Neural crest cell (in vitro differentiated cells): Measurements from ENCODE around the gene ZSCAN4. TPM values are rescaled to one million over a fixed set of nuclear protein-coding genes. Genes with fewer than 3 reads are reported as not detected.

Source experiments
- DNase-seq: peaks from one replicate; pipeline ENCODE4 v3.0.0; 2021; ENCODE audit warnings: low read depth, mixed read lengths, low spot score
- H3K27ac Mint-ChIP-seq: one replicate; pipeline ENCODE4 v1.8.0; 2021; ENCODE audit warnings: mild to moderate bottlenecking, mixed read lengths; ENCODE audit not compliant: unreplicated experiment
- H3K27me3 Mint-ChIP-seq: 2 replicates; pipeline ENCODE4 v1.8.0; 2021; ENCODE audit warnings: low read depth, mild to moderate bottlenecking, mixed read lengths
- H3K36me3 Mint-ChIP-seq: 2 replicates; pipeline ENCODE4 v1.8.0; 2021; ENCODE audit warnings: low read depth, mild to moderate bottlenecking, mixed read lengths
- H3K4me1 Mint-ChIP-seq: 2 replicates; pipeline ENCODE4 v1.8.0; 2021; ENCODE audit warnings: mixed read lengths
- H3K4me3 Mint-ChIP-seq: one replicate; pipeline ENCODE4 v1.8.0; 2021; ENCODE audit warnings: mild to moderate bottlenecking, mixed read lengths
- H3K9me3 Mint-ChIP-seq: 2 replicates; pipeline ENCODE4 v1.8.0; 2021; ENCODE audit warnings: mixed read lengths
- total RNA-seq: library from RNA; stranded (reverse); gene quantifications from 2 replicates; pipeline ENCODE4 v1.2.1, GENCODE V29; 2021
- TF ChIP-seq, protein P1 (sequence below): fragments of 200-600 bp; sonication (generic); conservative IDR thresholded peaks from 2 replicates; pipeline ENCODE4 v1.5.0; 2021; ENCODE audit warnings: antibody characterized with exemption, mild to moderate bottlenecking

ZSCAN4 gene
- total RNA-seq, 1 donor from 2014 or later = not detected

DNA sequence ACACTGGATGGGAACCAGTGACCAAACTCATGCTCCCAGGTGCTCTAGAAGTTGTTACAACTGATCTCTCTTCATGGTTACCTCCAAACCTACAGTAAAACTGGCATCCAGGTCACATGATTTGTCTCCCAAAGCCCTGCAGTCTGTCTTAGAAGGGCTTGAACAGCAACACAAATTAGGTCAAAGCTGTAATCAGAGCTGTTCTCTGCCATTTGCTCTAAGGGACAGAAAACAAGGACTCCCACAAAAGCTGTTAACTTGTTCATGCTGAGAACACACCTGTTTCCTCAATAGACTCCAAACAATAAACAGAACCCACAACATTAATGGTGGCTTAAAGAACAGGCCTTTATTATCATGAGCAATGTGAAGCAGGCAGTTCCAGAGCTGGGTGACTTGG, 50.7 kb downstream of the ZSCAN4 start:
- TF ChIP-seq, protein P1, sequence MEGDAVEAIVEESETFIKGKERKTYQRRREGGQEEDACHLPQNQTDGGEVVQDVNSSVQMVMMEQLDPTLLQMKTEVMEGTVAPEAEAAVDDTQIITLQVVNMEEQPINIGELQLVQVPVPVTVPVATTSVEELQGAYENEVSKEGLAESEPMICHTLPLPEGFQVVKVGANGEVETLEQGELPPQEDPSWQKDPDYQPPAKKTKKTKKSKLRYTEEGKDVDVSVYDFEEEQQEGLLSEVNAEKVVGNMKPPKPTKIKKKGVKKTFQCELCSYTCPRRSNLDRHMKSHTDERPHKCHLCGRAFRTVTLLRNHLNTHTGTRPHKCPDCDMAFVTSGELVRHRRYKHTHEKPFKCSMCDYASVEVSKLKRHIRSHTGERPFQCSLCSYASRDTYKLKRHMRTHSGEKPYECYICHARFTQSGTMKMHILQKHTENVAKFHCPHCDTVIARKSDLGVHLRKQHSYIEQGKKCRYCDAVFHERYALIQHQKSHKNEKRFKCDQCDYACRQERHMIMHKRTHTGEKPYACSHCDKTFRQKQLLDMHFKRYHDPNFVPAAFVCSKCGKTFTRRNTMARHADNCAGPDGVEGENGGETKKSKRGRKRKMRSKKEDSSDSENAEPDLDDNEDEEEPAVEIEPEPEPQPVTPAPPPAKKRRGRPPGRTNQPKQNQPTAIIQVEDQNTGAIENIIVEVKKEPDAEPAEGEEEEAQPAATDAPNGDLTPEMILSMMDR = no peak
- no peak for DNase-seq
- Mint-ChIP-seq H3K36me3 (peaks cover 80% of the 10 kb centered on the region), H3K9me3 (peaks cover 35% of the 10 kb centered on the region), H3K4me1 (peaks cover 4% of the 10 kb centered on the region), H3K27me3 (no peaks in the 10 kb centered on the region), H3K4me3 (no peak overlapping the region), H3K27ac (no peak overlapping the region)

DNA sequence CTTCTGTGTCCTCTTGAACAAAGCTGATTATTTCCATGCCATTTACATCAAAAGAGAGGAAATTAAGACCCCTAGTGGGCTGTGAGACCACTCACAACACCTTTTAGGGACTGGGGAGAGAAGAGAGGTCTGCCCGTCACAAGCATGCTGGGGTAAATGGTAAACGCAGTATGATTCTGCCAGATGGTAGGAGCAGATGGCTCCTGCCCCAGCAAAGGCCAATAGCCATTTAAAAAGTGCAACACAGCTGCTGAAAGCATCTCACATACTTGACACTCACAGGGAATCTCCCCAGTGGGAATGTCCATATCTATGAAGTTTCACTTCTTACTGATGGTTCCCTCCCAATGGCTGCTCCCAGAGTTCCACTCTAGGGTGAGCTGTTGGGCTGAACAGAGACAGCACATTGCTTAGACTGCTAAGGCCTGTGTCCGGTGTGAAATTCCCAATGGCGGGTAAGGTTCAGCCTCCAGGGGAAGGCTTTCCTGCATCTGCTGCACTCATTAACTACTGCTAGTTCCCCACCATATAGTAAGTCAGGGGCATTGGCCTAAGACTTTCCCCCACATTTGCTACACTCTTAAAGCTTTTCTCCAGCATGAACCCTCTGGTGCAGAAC, 51.3 kb downstream of the ZSCAN4 start:
- H3K36me3 Mint-ChIP-seq = peaks cover 80% of the 10 kb centered on the region
- H3K9me3 Mint-ChIP-seq = peaks cover 32% of the 10 kb centered on the region
- no peaks in the 10 kb centered on the region for H3K27me3 Mint-ChIP-seq
- H3K27ac Mint-ChIP-seq = no peak overlapping the region
- TF ChIP-seq, protein P1 = no peak
- peaks cover 8% of the 10 kb centered on the region for H3K4me1 Mint-ChIP-seq
- no peak overlapping the region for H3K4me3 Mint-ChIP-seq
- no peak for DNase-seq

DNA sequence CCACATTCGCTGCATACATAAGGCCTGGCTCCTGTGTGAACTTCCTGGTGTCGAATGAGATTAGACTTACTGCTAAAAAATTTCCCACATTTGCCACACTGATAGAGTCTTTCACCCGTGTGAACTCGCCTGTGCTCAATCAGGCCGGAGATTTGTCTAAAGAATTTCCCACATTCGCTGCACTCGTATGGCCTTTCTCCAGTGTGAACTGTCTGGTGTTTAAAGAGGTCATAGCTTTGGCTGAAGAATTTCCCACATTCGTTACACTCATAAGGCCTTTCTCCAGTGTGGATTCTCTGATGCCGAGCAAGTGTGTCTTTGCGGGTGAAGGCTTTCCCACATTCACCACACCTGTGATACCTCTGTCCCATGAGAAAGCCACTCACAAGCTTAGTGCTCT, 52.1 kb downstream of the ZSCAN4 start:
- DNase-seq = no peak
- H3K27me3 Mint-ChIP-seq = no peaks in the 10 kb centered on the region
- H3K9me3 Mint-ChIP-seq = peaks cover 32% of the 10 kb centered on the region
- H3K36me3 Mint-ChIP-seq = peaks cover 78% of the 10 kb centered on the region
- peaks cover 8% of the 10 kb centered on the region for H3K4me1 Mint-ChIP-seq
- H3K4me3 Mint-ChIP-seq = no peak overlapping the region
- TF ChIP-seq, protein P1 = no peak
- H3K27ac Mint-ChIP-seq = no peak overlapping the region

Other genes with a start within 250 kb of the ZSCAN4 start
- 26.1 and 26.3 TPM in 2 replicates for gene ZNF749, start 233.6 kb upstream of the ZSCAN4 start, total RNA-seq
- 0.72 and 0.82 TPM in 2 replicates for gene VN1R1, start 211.8 kb upstream of the ZSCAN4 start, total RNA-seq
- gene ZNF772, start 191.4 kb upstream of the ZSCAN4 start, total RNA-seq = 14.6 and 14.9 TPM in 2 replicates
- gene ZNF419, start 181.2 kb upstream of the ZSCAN4 start, total RNA-seq = 17.0 and 17.2 TPM in 2 replicates
- gene ZNF773, start 169.0 kb upstream of the ZSCAN4 start, total RNA-seq = 8.9 and 11.3 TPM in 2 replicates
- 10.3 and 10.6 TPM in 2 replicates for gene ZNF549, start 141.6 kb upstream of the ZSCAN4 start, total RNA-seq
- gene ZNF550, start 109.1 kb upstream of the ZSCAN4 start, total RNA-seq = 10.4 and 13.1 TPM in 2 replicates
- 8.8 and 10.1 TPM in 2 replicates for gene ZNF416, start 90.0 kb upstream of the ZSCAN4 start, total RNA-seq
- gene ZIK1, start 84.8 kb upstream of the ZSCAN4 start, total RNA-seq = 27.6 and 29.1 TPM in 2 replicates
- 8.5 and 8.7 TPM in 2 replicates for gene ZNF530, start 69.0 kb upstream of the ZSCAN4 start, total RNA-seq
- 31.7 and 32.1 TPM in 2 replicates for gene ZNF134, start 54.7 kb upstream of the ZSCAN4 start, total RNA-seq
- 22.9 and 23.4 TPM in 2 replicates for gene ZNF211, start 35.8 kb upstream of the ZSCAN4 start, total RNA-seq
- 19.1 and 20.5 TPM in 2 replicates for gene ZNF551, start 13.0 kb downstream of the ZSCAN4 start, total RNA-seq
- 25.6 and 26.2 TPM in 2 replicates for gene ZNF154, start 40.3 kb downstream of the ZSCAN4 start, total RNA-seq
- 11.9 and 13.5 TPM in 2 replicates for gene ZNF671, start 58.7 kb downstream of the ZSCAN4 start, total RNA-seq
- 25.6 and 25.9 TPM in 2 replicates for gene ZNF776, start 77.9 kb downstream of the ZSCAN4 start, total RNA-seq
- gene ZNF586, start 100.7 kb downstream of the ZSCAN4 start, total RNA-seq = 19.6 and 20.1 TPM in 2 replicates
- 7.3 and 8.8 TPM in 2 replicates for gene ZNF552, start 146.0 kb downstream of the ZSCAN4 start, total RNA-seq
- 21.6 and 22.6 TPM in 2 replicates for gene ZNF587B, start 161.4 kb downstream of the ZSCAN4 start, total RNA-seq
- gene ZNF587, start 180.9 kb downstream of the ZSCAN4 start, total RNA-seq = 45.4 and 46.1 TPM in 2 replicates
- gene ZNF814, start 220.1 kb downstream of the ZSCAN4 start, total RNA-seq = 44.3 and 45.4 TPM in 2 replicates
- 22.3 and 23.3 TPM in 2 replicates for gene ZNF417, start 247.7 kb downstream of the ZSCAN4 start, total RNA-seq